Keratinocyte (primary cell): ENCODE data around the gene MYO1E.

Experiments
- EZH2 ChIP-seq: IDR thresholded peaks from one replicate; pipeline ENCODE4 v1.6.1; 2012; ENCODE audit warnings: inconsistent platforms, mild to moderate bottlenecking, low read length, moderate library complexity
- TF ChIP-seq, protein P1 (sequence below), 3 experiments: IDR thresholded peaks in 1 of 3; conservative IDR thresholded peaks in 1 of 3; optimal IDR thresholded peaks in 1 of 3; 2 replicates in 2 of 3; 3 replicates in 1 of 3; pipeline versions ENCODE3 to v1.5.1; 2011; ENCODE audit warnings: low read length in 3 of 3, mild to moderate bottlenecking in 3 of 3, moderate library complexity in 2 of 3, control low read depth in 1 of 3, inconsistent platforms in 1 of 3; ENCODE audit not compliant: insufficient read depth in 2 of 3; ENCODE audit errors: extremely low read depth in 1 of 3

DNA sequence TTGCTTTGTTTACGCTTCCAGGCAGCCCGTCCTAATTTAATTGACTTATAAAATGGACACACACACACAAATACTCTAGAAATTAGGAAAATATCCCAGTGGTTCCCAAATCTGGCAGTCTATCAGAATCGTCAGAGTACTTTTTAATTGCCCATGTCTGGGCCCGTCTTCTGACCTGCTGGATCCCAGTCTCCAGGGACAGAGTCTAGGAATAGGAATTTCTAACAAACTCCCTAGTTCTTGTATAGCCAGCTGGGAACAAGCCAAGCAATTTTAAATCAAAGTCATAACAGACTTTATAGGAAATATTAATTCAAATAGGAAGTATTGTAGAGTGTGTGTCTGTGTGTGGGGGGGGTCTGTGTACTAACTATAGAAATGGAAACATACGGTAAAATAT is 132.6 kb downstream of the MYO1E start:
- TF ChIP-seq, protein P1, sequence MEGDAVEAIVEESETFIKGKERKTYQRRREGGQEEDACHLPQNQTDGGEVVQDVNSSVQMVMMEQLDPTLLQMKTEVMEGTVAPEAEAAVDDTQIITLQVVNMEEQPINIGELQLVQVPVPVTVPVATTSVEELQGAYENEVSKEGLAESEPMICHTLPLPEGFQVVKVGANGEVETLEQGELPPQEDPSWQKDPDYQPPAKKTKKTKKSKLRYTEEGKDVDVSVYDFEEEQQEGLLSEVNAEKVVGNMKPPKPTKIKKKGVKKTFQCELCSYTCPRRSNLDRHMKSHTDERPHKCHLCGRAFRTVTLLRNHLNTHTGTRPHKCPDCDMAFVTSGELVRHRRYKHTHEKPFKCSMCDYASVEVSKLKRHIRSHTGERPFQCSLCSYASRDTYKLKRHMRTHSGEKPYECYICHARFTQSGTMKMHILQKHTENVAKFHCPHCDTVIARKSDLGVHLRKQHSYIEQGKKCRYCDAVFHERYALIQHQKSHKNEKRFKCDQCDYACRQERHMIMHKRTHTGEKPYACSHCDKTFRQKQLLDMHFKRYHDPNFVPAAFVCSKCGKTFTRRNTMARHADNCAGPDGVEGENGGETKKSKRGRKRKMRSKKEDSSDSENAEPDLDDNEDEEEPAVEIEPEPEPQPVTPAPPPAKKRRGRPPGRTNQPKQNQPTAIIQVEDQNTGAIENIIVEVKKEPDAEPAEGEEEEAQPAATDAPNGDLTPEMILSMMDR (optimal IDR thresholded peaks at IDR 0.05 in 1 of 3, IDR thresholded peaks at IDR 0.05 in 1 of 3, conservative IDR thresholded peaks at IDR 0.05 in 1 of 3; ENCODE audit: extremely low read depth in 1 of 3, insufficient read depth in 2 of 3, low read length in 3 of 3) = no peak
- no peak for TF ChIP-seq EZH2
